Kidney epithelial cell (primary cell): Measurements from ENCODE around the gene OTOGL. TPM values are rescaled to one million over a fixed set of nuclear protein-coding genes. Genes with fewer than 3 reads are reported as not detected.

ENCODE experiments used
- DNase-seq: peaks from one replicate; pipeline ENCODE4 v3.0.0-alpha.2; 2010; ENCODE audit warnings: low read depth
- H3K27me3 ChIP-seq: 2 replicates; pipeline ENCODE4 v1.6.0; 2011; ENCODE audit warnings: low read length; ENCODE audit not compliant: control insufficient read depth, insufficient read depth
- H3K36me3 ChIP-seq: 2 replicates; pipeline ENCODE4 v1.5.1; 2011; ENCODE audit warnings: low read length; ENCODE audit not compliant: control insufficient read depth, insufficient read depth
- H3K4me3 ChIP-seq: 2 replicates; pipeline ENCODE4 v1.5.1; 2011; ENCODE audit warnings: low read depth, mild to moderate bottlenecking, control low read depth, low read length
- total RNA-seq: library from RNA; depleted of rRNA; stranded (reverse); fragments of >200 nt; gene quantifications from 2 replicates; pipeline ENCODE4 v1.2.3, GENCODE V29; 2015
- TF ChIP-seq, protein P1 (sequence below): IDR thresholded peaks from 2 replicates; pipeline ENCODE4 v1.5.1; 2011; ENCODE audit warnings: mild to moderate bottlenecking, moderate library complexity, low read length, control low read depth, inconsistent platforms; ENCODE audit not compliant: insufficient read depth, poor library complexity, severe bottlenecking

OTOGL gene
- total RNA-seq, 1 donor from 2014 or later = 0.33 TPM

DNA sequence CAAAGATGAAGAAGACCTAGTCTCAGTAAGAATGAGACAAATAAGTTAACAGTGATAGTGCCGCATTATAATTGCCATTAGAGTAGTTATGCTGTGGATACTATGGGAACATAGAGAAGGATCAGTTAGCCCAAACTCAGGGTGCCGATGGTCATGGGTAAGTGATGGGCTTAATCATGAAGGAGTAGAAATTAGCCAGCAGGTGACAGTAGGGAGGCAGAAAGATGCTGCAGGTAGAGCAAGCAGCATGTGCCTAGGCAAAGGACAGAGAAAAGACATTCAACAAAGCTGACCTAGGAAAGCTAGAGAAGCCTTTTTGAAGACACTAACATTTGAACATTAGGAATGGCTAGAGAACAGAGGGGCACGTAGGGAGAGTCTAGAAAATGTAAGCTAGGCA lies 314.1 kb downstream of the OTOGL start:
- H3K27me3 ChIP-seq = no peaks in the 10 kb centered on the region
- TF ChIP-seq, protein P1, sequence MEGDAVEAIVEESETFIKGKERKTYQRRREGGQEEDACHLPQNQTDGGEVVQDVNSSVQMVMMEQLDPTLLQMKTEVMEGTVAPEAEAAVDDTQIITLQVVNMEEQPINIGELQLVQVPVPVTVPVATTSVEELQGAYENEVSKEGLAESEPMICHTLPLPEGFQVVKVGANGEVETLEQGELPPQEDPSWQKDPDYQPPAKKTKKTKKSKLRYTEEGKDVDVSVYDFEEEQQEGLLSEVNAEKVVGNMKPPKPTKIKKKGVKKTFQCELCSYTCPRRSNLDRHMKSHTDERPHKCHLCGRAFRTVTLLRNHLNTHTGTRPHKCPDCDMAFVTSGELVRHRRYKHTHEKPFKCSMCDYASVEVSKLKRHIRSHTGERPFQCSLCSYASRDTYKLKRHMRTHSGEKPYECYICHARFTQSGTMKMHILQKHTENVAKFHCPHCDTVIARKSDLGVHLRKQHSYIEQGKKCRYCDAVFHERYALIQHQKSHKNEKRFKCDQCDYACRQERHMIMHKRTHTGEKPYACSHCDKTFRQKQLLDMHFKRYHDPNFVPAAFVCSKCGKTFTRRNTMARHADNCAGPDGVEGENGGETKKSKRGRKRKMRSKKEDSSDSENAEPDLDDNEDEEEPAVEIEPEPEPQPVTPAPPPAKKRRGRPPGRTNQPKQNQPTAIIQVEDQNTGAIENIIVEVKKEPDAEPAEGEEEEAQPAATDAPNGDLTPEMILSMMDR = peak; percentile 29
- no peak overlapping the region for H3K4me3 ChIP-seq
- no peak for DNase-seq
- H3K36me3 ChIP-seq = no peaks in the 10 kb centered on the region

DNA sequence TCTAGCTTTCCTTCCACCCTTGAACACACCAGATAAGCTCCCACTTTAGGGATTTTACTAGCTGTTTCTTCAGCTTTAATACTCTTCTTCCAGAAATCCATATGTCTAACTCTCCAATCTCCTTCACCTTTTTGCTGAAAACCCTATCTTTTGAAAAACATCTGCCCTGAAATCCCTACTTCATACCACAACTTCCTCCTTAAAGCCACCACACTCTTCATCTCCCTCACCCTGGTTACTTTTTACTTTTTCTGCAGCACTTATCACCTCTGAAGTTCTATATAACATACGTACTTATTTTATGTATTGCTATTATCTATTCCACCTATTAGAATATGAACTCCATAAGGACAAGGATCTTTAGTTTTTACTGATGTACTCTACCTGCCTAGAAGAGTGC lies 316.1 kb downstream of the OTOGL start:
- Histone ChIP-seq H3K4me3 (no peak overlapping the region), H3K36me3 (no peaks in the 10 kb centered on the region), H3K27me3 (no peaks in the 10 kb centered on the region)
- DNase-seq = no peak
- TF ChIP-seq, protein P1 = no peak

DNA sequence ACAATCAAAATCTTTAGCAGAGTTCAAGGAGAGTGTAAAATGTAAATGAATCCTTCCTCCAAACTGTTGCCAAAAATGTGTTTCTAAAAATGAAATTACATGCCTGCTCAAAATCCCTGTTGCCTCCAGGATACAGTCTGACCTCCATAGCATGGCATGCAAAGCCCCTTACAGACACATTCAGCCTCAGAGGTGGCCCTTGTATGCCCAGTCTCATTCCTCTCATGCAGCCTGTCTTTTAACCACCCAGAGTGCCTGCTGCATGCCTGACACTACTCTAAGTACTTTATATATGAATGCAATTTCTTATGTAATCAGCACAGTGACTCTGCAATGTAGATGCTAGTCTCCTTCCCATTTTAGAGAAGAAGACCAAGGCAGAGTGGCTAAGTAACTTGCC lies 320.3 kb downstream of the OTOGL start:
- Histone ChIP-seq H3K36me3 (no peaks in the 10 kb centered on the region), H3K27me3 (no peaks in the 10 kb centered on the region), H3K4me3 (no peak overlapping the region)
- no peak for DNase-seq
- TF ChIP-seq, protein P1 = no peak

DNA sequence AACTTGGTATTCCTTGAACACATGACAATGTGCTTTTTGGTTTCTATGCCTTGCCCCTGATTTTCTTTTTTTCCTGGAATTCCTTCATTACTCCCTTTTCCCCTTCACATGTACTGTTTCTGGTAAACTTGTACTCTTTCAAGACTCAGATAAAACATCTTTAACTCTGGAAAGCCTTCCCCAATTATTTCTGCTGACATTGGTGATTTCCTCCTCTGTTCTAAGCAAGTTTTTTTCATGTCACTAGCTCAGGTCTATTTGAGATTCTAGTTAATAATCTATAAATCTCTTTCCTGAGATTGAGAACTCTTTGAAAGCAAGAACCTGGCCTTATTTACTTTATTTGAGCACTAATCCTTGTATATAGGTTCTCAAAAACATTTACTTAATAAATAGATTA lies 320.7 kb downstream of the OTOGL start:
- TF ChIP-seq, protein P1 = no peak
- Histone ChIP-seq H3K36me3 (no peaks in the 10 kb centered on the region), H3K4me3 (no peak overlapping the region), H3K27me3 (no peaks in the 10 kb centered on the region)
- DNase-seq = no peak

DNA sequence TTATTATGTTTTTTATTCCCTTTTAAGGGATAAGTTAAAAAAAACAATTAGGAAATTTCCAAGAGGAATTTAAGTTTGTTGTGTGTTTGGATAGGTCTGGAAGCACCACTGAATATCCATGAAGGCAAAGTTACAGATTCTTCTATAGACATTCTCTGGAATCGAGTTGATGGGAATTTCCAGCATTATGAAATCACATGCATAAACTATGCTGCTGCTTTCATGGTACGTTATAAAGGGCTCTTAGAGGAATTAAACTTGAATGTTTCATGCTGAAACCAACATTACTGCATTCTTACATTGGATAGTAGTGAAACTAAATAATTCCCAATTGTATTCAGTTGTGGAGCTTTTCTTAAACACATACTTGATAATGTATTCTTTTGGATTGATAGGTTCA lies 323.2 kb downstream of the OTOGL start:
- Histone ChIP-seq H3K4me3 (no peak overlapping the region), H3K27me3 (no peaks in the 10 kb centered on the region), H3K36me3 (no peaks in the 10 kb centered on the region)
- TF ChIP-seq, protein P1 = no peak
- DNase-seq = no peak

Other genes starting within 250 kb of the OTOGL start
- gene PPP1R12A, start 164.4 kb upstream of the OTOGL start, total RNA-seq = 42.6 and 47.2 TPM in 2 replicates